ENCODE measurements around the gene NFX1.

The NFX1 gene

DNA sequence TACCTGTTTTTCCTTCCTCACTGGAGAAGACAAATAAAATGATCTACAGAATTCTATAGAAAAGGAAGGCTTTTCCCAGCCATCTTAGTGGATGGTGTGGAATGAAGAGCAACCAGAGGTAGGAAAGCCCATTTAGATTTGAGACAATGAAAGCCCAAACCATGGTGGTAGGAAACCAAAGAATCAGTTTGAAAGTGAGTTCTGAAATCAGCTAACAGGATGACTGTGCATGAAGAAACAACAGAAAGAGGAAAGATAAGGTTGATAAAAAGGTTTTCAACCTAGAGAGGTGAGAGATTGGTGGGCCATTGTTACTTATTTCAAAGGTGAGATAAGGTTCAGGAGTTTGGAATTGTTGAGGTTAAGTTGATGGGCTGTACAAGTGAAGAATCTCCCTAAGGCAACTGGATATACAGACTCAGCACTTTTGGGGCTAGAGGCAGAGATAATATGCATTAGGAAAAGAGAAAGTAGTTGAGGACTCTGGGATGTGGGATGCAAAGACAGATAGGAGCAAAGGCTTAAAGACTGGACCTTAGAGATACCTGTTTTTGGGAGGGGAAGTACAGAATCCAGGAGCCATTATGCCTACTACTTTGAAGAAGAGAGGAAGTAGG is 23.1 kb upstream of the NFX1 start:
- DNase-seq: no peak

DNA sequence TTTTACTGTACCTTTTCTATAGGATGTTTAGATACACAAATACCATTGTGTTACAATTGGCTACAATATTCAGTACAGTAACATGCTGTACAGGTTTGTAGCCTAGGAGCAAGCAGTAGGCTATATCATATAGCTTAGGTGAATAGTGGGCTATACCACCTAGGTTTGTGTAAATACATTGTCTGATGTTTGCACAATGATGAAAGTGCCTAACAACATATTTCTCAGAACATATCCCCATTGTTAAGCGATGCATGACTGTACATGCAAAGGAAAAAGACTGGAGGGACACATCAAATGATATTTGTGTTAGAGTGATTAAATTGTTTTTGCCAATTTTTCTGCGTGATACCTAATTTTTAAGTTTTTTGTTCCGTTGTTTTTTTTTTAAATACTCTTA is 20.2 kb upstream of the NFX1 start:
- no peak for DNase-seq

DNA sequence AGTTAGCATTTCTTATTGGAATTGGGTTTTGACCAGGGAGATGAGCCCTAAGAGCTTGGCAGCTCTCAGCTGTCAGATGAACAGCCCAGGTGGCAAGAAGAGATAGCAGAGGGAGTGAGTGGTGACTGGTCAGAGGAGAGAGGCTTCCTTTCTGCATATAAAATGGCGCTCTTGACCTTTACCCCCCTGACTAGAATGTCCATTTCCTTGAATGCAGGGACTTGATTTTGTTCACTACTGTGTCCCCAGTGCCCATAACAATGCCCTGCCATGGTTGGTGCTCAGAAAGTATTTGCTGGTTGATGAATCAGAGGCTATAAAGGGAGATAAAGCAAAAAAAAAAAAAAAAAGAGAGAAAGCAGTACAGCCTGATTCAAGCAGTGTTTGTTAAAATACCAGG is 18.3 kb upstream of the NFX1 start:
- DNase-seq: no peak

DNA sequence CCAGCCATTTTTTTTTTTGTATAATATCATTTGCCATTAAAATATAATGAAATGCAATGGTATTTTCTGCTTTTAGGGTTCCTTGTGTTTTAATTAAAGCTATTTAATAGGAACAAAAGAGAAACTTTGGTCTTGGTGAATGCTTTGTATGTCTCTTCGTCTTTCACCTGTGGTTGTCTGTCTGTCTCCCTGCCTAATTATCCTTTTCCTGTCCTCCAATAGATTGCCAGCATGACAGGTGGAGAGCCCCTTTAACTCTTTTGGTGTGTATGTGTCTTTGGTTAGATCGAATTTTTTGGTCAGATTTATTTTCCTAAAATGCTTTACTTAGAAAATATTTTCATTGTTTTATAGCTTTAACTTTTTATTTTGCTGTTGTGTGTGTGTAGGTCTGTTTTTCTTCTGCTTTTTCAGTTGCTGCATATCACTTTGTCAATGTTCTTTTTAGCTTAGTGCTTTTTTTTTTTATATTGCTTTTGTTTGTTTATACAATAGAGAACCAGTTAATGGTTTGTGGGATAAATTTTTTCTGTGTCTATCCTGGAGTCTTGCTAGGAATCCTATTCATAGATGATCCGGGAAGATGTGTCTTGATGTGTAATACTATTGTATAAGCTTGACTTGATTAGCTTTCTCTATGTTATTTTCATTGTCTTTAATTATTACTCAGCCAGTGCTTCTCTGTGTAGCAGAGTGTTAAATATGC is 16.9 kb upstream of the NFX1 start:
- no peak for DNase-seq

DNA sequence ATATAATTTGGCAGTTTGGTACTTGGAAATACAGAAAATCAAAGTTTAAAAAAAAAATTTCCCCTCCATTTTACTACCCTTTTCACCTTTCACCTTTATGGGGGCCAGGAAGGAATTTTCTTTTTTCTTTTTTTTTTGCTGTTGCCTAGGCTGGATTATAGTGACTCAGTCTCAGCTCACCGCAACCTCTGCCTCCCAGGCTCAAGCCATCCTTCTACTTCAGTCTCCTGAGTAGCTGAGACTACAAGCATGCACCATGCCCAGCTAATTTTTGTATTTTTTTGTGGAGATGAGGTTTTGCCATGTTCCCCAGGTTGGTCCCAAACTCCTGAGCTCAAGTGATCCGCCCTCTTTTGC is 16.4 kb upstream of the NFX1 start:
- DNase-seq: no peak

DNA sequence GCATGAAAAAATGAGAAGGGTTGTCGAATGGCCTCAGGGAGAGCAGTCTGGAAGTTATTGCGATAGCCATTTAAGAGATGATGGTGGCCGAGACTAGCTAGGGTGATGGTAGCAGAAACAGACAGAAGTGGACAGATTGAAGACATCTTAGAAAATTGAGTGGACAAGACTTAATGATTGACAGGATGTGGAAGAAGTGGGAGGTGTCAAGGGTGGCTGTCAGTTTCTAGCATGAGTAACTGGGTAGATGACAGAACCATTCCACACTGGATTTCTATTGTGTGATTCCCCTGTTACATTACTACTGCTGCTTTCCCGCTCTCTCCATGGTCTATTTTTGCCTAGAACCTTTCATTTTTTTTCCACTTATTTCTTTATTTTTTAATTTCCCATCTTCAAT is 12.8 kb upstream of the NFX1 start:
- DNase-seq: no peak

DNA sequence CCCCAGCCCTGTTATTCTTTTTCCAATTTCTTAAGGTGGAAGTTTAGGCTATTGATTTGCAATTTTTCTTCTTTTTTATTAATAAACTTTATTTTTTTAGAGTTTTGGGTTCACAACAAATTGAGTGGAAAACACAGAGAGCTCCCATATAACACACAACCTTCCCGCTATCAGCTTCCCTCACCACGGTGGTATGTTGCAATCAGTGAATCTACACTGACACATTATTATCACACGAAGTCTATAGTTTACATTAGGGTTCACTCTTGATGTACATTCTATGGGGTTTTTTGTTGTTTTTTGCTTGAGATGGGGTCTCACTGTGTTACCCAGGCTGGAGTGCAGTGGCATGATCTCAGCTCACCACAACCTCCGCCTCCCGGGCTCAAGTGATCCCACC is 4.8 kb upstream of the NFX1 start:
- peak; percentile 12 to 34 (median 26) for DNase-seq

DNA sequence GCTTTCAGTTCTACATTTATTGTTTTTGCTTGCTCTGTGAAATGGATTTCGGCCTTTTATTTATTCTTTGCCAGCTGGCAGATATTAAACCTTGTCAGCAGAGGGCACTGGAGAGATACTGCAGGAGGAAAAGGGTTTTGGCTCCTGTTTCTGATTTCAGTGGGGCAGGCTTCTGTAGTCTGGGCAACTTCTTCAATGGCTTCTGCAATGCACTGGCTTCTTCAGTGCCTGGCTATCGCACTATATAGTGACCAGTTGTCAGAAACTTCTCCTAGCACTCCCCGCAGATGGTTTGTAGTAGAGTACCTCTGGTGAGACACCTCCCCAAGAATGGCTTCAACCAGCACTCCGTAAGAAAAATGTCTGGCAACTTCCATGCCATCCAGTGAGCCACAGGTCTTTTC is 3.2 kb upstream of the NFX1 start:
- DNase-seq: peak; percentile 75 to 81 (median 79)

DNA sequence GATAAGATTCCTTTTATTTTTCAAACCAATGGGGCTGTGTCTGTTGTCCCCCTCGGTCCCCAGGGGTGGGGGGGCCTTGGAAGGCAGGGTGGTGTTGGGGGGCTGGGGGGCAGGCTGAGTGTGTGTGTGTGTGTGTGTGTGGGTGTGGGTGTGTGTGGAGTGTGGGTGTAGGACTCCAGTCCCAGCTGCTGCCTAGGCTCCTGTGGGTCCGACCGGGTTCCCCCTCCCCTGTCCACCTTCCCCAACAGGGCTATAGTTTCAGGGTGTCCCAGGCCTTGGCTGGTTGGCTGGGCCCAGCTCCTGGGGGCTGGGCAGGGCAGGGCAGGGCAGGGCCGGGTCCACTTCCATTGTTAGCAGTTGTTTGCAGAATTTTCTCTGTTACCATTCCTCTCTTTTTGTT is 2.1 kb upstream of the NFX1 start:
- DNase-seq: no peak

DNA sequence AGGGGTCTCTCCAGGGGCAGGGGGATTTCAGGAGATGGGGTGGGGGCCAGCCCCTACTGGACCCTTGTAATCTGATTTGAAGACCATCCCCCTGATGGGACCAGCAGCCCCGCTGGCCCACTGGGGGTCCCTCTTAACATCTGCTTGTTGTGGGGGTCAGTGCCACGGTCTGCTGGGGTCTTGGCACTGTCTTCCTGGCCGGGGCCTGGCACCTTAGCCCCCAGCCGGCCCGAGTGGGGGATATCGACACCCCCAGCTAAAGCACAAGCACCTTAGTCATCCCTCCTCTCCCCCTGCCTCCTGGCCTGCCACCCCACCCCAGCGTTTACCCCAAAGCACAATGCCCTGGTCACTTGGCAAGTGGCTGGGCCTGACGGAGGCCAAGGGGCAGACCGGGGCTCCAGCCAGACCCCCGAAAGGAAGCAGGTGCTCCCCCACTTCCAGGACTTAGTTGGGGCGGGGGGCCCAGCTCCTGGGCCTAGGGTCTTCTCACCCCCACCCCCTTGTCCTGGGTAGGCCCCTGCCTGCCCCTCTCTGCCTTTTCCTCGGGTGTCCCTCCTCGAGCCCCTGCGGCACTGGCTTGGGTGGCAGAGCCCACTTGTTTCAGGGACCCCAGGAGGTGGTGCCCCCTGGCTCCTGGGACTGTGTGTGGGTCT is 1.4 kb upstream of the NFX1 start:
- no peak for DNase-seq

DNA sequence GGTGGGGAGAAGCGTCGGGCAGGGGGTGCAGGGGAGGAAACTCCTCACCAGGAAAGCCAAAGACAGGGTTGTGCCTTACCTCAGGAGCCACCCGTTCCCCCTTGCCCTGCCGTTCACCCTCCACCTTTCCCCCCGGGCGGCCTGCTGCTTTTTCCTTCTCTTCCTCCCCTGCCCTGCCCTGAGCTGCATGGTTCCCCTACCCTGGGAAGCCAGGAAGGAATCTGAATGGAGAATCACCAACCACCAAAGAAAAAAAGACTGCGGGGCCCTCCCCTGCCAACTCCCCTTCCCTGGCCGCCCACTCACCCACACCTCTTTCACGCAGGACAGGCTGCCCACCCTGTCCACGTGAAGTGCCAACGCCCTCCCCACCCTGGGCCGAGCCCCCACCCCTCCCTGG is 820 bp upstream of the NFX1 start:
- DNase-seq: peak in 2 of 3 donors; percentile 22 to 40

DNA sequence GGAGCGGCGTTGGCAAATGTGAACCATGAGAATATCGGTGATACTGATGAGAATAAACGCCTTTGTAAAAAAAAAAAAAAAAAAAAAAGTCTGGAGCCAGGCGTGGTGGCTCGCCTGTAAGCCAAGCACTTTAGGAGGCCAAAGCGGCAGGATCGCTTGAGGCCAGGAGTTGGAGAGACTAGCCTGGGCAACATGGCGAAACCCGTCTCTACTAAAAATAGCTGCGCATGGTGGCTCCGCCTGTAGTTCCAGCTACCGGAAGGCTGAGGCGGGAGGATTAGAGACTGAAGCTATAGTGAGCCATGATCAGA is 425 bp upstream of the NFX1 start:
- no peak for DNase-seq

DNA sequence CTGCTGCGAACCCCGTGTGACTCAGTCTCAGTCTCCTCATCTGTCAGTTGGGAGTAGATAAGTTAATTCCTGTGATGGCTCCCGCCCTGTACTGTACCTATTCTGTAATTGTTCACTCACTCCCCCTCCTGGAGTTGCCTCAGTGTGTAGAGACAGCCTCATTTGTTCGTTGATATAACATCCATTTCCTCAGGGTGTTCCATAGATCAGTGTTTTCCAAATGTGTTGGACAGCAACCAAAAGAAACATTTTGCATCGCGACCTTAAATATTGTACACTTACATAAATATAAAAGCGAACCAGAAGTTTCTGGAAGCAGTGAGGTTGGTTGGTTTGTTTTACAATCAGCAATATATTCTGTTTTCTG is 698 bp downstream of the NFX1 start:
- no peak for DNase-seq

DNA sequence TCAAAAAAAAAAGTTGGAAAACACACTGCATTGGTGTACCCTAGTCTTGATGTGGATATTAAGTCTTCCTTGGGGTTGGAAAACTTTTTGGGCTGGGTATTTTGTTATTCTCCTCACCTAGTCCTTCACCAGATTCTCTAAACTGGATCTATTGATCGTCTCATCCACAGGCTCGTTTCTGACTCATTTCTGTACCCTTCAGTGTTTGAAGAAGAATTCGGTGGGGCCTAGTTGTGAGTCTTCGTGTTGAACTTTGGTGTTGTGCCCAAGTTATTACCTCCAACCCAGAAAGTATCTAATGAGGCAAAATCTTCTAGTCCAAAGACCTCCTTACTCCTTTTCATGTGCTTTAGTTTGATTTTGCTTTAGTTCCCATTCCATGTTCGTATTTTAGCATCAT is 1.6 kb downstream of the NFX1 start:
- DNase-seq: no peak

DNA sequence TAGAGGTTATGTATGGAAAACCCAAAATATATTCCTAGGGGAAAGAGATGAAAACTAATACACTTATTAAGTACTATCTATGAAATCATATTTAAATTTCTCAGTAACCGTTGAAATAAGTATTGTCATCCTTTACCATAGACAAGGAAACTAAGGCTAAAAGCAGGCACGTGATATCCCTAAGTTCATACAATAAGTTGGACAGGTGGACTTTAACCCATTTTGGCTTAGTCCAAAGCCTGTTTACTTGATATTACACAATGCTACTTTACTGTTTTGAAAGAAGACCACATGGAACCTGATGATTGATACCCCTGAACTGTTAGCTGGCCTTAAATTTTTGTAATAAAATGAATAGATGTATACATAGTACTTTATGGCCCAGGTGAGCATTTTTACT is 3.5 kb downstream of the NFX1 start:
- DNase-seq: no peak

DNA sequence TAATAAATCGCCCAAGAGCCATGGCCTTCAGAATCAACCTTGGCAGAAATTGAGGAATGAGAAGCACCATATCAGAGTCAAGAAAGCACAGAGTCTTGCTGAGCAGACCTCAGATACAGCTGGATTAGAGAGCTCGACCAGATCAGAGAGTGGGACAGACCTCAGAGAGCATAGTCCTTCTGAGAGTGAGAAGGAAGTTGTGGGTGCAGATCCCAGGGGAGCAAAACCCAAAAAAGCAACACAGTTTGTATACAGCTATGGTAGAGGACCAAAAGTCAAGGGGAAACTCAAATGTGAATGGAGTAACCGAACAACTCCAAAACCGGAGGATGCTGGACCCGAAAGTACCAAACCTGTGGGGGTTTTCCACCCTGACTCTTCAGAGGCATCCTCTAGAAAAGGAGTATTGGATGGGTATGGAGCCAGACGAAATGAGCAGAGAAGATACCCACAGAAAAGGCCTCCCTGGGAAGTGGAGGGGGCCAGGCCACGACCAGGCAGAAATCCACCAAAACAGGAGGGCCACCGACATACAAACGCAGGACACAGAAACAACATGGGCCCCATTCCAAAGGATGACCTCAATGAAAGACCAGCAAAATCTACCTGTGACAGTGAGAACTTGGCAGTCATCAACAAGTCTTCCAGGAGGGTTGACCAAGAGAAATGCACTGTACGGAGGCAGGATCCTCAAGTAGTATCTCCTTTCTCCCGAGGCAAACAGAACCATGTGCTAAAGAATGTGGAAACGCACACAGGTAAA is 4.5 kb downstream of the NFX1 start:
- DNase-seq: no peak

DNA sequence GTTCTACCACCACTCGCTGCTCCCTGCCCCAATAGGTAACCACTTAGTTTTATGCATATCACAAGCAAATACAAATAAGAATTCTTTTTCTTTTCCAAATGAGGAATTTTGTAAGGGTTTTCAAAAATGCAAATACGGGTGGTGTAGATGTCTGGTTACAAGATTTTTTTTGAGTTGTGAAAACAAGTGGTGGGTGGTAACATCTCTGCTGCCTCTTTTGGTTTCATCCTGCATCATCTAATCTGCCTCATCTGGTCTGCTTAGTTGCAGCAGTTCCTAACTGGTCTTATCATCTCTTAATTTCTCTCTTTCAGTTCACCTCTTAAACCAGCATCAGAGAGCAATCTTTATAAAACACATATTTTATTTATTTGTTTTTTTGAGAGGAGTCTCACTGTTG is 5.3 kb downstream of the NFX1 start:
- DNase-seq: no peak

DNA sequence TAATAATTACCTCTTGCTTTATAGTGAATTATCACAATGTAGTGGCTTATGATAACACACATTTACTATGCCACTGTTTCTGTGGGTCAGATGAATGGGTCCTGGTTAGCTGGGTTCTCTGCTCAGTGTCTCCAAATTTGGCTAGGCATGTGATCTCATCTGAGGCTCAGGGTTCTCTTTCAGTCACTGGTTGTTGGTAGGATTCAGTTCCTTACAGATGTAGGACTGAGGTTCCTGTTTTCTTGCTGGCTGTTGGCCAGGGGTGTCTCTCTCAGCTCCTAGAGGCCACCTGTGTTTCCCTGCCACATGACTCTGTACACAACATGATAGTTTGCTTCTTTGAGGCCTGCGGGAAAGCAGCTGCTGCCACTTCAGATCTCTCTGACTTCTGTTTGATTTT is 7.1 kb downstream of the NFX1 start:
- peak; percentile 74 to 80 (median 76) for DNase-seq

DNA sequence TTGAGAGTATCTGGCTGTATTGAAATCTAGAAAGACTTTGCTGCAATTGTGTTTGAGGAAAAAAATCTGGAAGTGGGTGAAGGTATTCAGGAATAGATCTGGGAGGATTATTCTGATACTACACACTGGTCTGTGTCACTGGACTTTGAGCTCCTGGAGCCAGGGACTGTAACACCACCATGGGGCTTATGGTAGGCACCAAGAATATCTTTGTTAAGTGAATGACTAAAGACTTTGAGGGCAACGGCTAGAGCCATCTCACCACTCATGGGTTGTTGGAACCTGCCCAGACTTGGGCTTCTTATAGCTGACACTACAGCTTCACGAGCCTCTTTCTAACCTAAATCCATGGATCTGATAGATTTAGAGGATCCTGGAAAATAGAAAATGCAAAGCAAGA is 10.2 kb downstream of the NFX1 start:
- DNase-seq: no peak

DNA sequence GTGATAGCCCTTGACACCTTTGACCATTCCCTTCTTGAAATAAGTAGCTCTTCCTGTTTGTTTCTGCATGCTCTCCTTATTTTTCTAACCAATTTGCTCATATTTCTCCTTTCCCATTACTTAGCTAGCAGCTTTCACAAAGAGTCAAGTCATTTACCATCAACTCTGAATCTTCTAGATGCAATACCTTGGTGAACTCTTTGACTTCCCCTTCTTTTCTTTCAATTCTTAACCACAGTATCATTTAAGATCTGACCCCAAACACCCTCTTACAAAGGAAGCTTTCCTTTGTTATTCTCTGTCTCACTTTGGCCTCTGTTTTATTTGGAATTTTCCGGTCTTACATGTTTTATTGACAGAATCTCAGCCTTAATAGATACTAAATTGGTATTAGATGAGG is 14.0 kb downstream of the NFX1 start:
- no peak for DNase-seq

DNA sequence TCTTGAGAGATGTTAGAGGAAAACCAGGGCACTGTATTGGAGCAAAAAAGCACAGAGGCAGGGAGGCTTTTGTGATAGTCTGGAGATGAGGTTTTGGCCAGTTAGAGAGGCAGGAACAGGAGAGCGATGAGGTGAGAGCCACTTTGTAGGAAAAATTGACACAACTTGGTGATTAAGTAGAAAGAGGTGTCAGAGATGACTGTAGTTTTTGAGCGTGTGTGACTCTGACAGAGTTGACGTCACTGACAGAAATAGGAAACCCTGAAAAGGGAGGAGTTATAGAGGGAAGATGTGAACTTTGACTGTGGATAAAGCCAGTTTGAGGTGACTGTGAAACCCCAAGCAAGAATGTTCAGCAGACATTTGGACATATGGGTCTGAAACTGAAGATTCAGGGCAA is 15.7 kb downstream of the NFX1 start:
- no peak for DNase-seq

DNA sequence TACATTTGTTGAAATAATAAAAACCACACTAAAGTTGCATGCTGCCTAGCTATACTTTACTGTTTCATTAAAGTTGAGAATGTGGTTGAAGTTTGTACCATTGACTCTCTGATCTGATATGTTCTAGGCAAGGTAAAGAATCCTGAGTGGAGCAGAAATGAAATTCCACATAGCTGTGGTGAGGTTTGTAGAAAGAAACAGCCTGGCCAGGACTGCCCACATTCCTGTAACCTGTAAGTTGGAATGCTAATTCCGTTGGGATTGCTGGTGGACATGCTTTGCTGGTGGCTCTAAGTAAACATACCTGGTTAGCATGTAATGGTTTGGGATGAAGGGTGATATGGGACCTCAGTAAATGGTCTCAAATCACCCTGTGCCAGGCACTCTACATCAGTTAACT is 16.8 kb downstream of the NFX1 start:
- DNase-seq: no peak

DNA sequence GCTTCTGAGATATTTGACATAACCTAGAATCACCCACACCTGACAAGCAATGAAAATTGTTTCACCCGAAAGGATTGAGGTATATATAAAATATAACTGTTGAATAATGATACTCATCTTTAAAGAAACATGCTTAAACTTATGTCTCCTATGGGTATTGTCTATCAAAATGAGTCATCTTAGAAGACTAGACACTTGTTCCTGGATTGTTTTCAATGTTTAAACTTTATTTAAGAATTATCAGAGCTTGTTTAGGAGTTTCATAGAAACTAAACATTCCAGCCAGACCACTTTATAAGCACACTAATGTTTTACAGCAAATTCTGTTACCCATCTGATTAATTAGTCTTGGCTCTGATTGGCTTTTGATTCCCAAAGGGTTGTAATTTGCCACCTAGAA is 19.6 kb downstream of the NFX1 start:
- no peak for DNase-seq

DNA sequence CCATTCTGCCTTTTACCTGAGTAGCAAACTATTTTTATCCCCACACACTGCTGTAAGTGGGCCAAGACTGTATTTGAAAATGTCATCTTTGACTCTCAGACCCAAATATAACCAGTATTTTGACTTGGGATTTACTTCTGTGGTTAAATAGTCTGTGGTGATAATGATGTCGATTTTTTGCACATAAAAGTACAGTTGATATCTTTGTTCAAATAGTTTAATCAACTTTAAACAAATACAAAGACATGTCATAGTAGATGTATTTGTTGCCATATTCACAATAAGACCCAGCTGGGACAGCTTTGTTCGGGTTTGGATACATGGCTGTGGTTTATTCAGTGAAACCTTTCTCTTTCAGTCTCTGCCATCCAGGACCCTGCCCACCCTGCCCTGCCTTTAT is 20.4 kb downstream of the NFX1 start:
- DNase-seq: no peak

Data from suppressor macrophage treated with lipopolysaccharide for 1 hour (primary cell).